Smooth muscle cell of the brain vasculature (primary cell): ENCODE results near the gene UBE4A.
"Not testable (repeated sequence)": the region's sequence is repeated elsewhere in the genome, so short reads cannot be mapped to it uniquely, and the experiment has no call there.

Experiments
- DNase-seq: peaks from one replicate; pipeline ENCODE4 v3.0.0-alpha.2; 2012; ENCODE audit warnings: low read depth, low spot score

Gene UBE4A

GRCh38 chr11:118398791-118399559 is 39.6 kb downstream of the UBE4A start:
- DNase-seq = no peak

- peak; percentile 72 for DNase-seq
Observed at GRCh38 chr11:118401151-118401879, 41.9 kb downstream of the UBE4A start, which contains the start of gene ATP5MG. Gene ATP5MG, plus strand, starts transcription at chr11:118401606. Its CDS starts 60 bp downstream, at chr11:118401666.

GRCh38 chr11:118401880-118402590 is 42.6 kb downstream of the UBE4A start:
- no peak for DNase-seq

- not testable (repeated sequence) for DNase-seq
Observed at GRCh38 chr11:118402594-118402993, 43.2 kb downstream of the UBE4A start.

- DNase-seq = peak; percentile 57
Observed at GRCh38 chr11:118406599-118407166, 47.3 kb downstream of the UBE4A start.

- DNase-seq = no peak
Observed at GRCh38 chr11:118410055-118410745, 50.8 kb downstream of the UBE4A start.

GRCh38 chr11:118411530-118411929 is 52.1 kb downstream of the UBE4A start:
- no peak for DNase-seq

- DNase-seq = no peak
Observed at GRCh38 chr11:118412921-118413320, 53.5 kb downstream of the UBE4A start.

GRCh38 chr11:118415062-118415738 is 55.8 kb downstream of the UBE4A start:
- DNase-seq = no peak

GRCh38 chr11:118415739-118416068 is 56.3 kb downstream of the UBE4A start:
- peak; percentile 58 for DNase-seq

- not testable (repeated sequence) for DNase-seq
Observed at GRCh38 chr11:118416900-118417299, 57.5 kb downstream of the UBE4A start.

GRCh38 chr11:118417801-118418200 is 58.4 kb downstream of the UBE4A start:
- no peak for DNase-seq

- DNase-seq = no peak
Observed at GRCh38 chr11:118418766-118419165, 59.4 kb downstream of the UBE4A start.

GRCh38 chr11:118427707-118428106 is 68.3 kb downstream of the UBE4A start:
- no peak for DNase-seq

GRCh38 chr11:118430956-118431355 is 71.6 kb downstream of the UBE4A start:
- DNase-seq = no peak

GRCh38 chr11:118434123-118434552 is 74.7 kb downstream of the UBE4A start:
- DNase-seq = no peak

- DNase-seq = no peak
Observed at GRCh38 chr11:118434553-118435289, 75.3 kb downstream of the UBE4A start.

- no peak for DNase-seq
Observed at GRCh38 chr11:118435290-118435892, 76.0 kb downstream of the UBE4A start.

- DNase-seq = peak; percentile 92
Observed at GRCh38 chr11:118435893-118436624, 76.7 kb downstream of the UBE4A start, which contains the start of gene KMT2A. Gene KMT2A, plus strand, starts transcription at chr11:118436492. Its CDS starts 21 bp downstream, at chr11:118436513.
